Neural cell (in vitro differentiated cells): Measurements from ENCODE around the gene TNFRSF14.

Experiments
- CTCF ChIP-seq: fragments of 450-650 bp; IDR thresholded peaks from 2 replicates; pipeline ENCODE4 v1.5.1; 2014; ENCODE audit warnings: antibody characterized with exemption, mild to moderate bottlenecking, moderate library complexity; ENCODE audit not compliant: poor library complexity, severe bottlenecking
- EZH2 ChIP-seq: fragments of 200-600, 300-800 bp; shearing (Covaris generic), sonication (generic); IDR thresholded peaks from 2 replicates; pipeline ENCODE4 v1.6.1; 2014; ENCODE audit warnings: antibody characterized with exemption, low read length, borderline replicate concordance, mild to moderate bottlenecking; ENCODE audit not compliant: insufficient read depth, poor library complexity, severe bottlenecking
- REST ChIP-seq: IDR thresholded peaks from 2 replicates; pipeline ENCODE4 v1.6.1; 2012; ENCODE audit warnings: borderline replicate concordance

GRCh38 chr1:2512862-2513421, 43.2 kb upstream of the TNFRSF14 start:
- TF ChIP-seq CTCF (no peak), EZH2 (no peak), REST (no peak)
